MM.1S (cell line): ENCODE data around the gene AKAP13.

ENCODE experiments used
- DNase-seq: peaks from one replicate; pipeline ENCODE4 v3.0.0-alpha.2; 2015
- H2AFZ ChIP-seq: fragments of 300-600 bp; sonication (generic); 2 replicates; pipeline ENCODE4 v1.6.0; 2016; ENCODE audit warnings: antibody characterized with exemption, low read length
- H3F3A ChIP-seq: fragments of 300-600 bp; sonication (generic); 2 replicates; pipeline ENCODE4 v1.6.1; 2016; ENCODE audit warnings: mild to moderate bottlenecking, antibody characterized with exemption, low read length, moderate library complexity, mixed read lengths; ENCODE audit not compliant: insufficient read depth
- H3K27ac ChIP-seq: fragments of 300-600 bp; sonication (generic); 2 replicates; pipeline ENCODE4 v1.5.1; 2016; ENCODE audit warnings: mild to moderate bottlenecking, low read length
- H3K27me3 ChIP-seq: fragments of 300-600 bp; sonication (generic); replicated peaks from 2 replicates; pipeline ENCODE4 v1.6.0; 2016; ENCODE audit warnings: low read length; ENCODE audit not compliant: insufficient read depth
- H3K36me3 ChIP-seq: fragments of 300-600 bp; sonication (generic); replicated peaks from 2 replicates; pipeline ENCODE4 v1.6.1; 2016; ENCODE audit warnings: mild to moderate bottlenecking, low read length, mixed read lengths; ENCODE audit not compliant: insufficient read depth
- H3K4me1 ChIP-seq: fragments of 300-600 bp; sonication (generic); 2 replicates; pipeline ENCODE4 v1.6.1; 2016; ENCODE audit warnings: low read length, mixed read lengths
- H3K4me2 ChIP-seq: fragments of 300-600 bp; sonication (generic); 2 replicates; pipeline ENCODE4 v1.6.0; 2016; ENCODE audit warnings: low read depth, low read length
- H3K4me3 ChIP-seq: fragments of 300-600 bp; sonication (generic); 2 replicates; pipeline ENCODE4 v1.5.1; 2016; ENCODE audit warnings: low read length, mixed read lengths
- H3K79me2 ChIP-seq: fragments of 300-600 bp; sonication (generic); 2 replicates; pipeline ENCODE4 v1.6.1; 2016; ENCODE audit warnings: mixed run types, low read length, mixed read lengths
- H3K9ac ChIP-seq: fragments of 300-600 bp; sonication (generic); 2 replicates; pipeline ENCODE4 v1.6.1; 2016; ENCODE audit warnings: low read length, mixed read lengths
- H3K9me2 ChIP-seq: fragments of 300-600 bp; sonication (generic); replicated peaks from 2 replicates; pipeline ENCODE4 v1.6.1; 2016; ENCODE audit warnings: mild to moderate bottlenecking, low read length, mixed read lengths; ENCODE audit not compliant: insufficient read depth
- H3K9me3 ChIP-seq: fragments of 300-600 bp; sonication (generic); replicated peaks from 2 replicates; pipeline ENCODE4 v1.6.1; 2016; ENCODE audit warnings: mild to moderate bottlenecking, low read length, mixed read lengths; ENCODE audit not compliant: insufficient read depth
- H4K20me1 ChIP-seq: fragments of 300-600 bp; sonication (generic); 2 replicates; pipeline ENCODE4 v1.6.1; 2016; ENCODE audit warnings: mild to moderate bottlenecking, low read length, moderate library complexity, mixed read lengths; ENCODE audit not compliant: insufficient read depth
- EZH2 ChIP-seq: fragments of 300-600 bp; sonication (generic); optimal IDR thresholded peaks from 2 replicates; pipeline ENCODE3; 2017; ENCODE audit warnings: low read depth, mild to moderate bottlenecking, antibody characterized with exemption, low read length, mixed read lengths
- EZH2phosphoT487 ChIP-seq: fragments of 300-600 bp; sonication (generic); IDR thresholded peaks from 2 replicates; pipeline ENCODE4 v1.6.1; 2018; ENCODE audit warnings: antibody characterized with exemption, low read length
- TF ChIP-seq, protein P1 (sequence below): fragments of 300-600 bp; sonication (generic); IDR thresholded peaks from 2 replicates; pipeline ENCODE4 v1.5.1; 2016; ENCODE audit warnings: antibody characterized with exemption, low read length, mixed read lengths

Gene AKAP13

DNA sequence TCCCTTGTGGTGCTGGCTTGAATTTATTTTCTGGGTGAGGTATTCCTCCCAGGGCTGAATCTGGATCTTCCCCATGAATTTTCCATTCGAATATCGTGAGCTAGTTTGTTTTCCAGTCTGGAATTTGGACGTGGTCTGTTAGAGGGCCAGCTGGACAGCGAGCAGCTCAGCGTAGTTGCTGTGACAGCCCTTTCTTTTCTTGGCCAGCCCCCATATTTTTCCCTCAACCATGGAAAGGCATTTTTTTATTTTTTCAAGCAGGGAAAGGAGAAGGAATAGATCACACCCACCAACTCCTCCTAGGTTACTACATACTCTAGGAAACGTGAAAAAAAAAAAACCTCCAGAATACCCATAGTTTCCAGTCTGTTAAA is 262.3 kb downstream of the AKAP13 start:
- Histone ChIP-seq H3F3A (no peaks in the 10 kb centered on the region), H3K4me2 (no peak overlapping the region), H3K36me3 (no peaks in the 10 kb centered on the region; the same call in 1 of the 2 replicates), H3K79me2 (no peaks in the 10 kb centered on the region), H3K27ac (no peak overlapping the region), H3K4me1 (no peaks in the 10 kb centered on the region), H3K9ac (no peak overlapping the region), H3K9me3 (no peaks in the 10 kb centered on the region), H3K9me2 (no peaks in the 10 kb centered on the region), H3K4me3 (no peak overlapping the region), H3K27me3 (no peaks in the 10 kb centered on the region), H4K20me1 (no peaks in the 10 kb centered on the region), H2AFZ (no peak overlapping the region)
- DNase-seq = no peak
- TF ChIP-seq, protein P1, sequence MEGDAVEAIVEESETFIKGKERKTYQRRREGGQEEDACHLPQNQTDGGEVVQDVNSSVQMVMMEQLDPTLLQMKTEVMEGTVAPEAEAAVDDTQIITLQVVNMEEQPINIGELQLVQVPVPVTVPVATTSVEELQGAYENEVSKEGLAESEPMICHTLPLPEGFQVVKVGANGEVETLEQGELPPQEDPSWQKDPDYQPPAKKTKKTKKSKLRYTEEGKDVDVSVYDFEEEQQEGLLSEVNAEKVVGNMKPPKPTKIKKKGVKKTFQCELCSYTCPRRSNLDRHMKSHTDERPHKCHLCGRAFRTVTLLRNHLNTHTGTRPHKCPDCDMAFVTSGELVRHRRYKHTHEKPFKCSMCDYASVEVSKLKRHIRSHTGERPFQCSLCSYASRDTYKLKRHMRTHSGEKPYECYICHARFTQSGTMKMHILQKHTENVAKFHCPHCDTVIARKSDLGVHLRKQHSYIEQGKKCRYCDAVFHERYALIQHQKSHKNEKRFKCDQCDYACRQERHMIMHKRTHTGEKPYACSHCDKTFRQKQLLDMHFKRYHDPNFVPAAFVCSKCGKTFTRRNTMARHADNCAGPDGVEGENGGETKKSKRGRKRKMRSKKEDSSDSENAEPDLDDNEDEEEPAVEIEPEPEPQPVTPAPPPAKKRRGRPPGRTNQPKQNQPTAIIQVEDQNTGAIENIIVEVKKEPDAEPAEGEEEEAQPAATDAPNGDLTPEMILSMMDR = no peak
- TF ChIP-seq EZH2 (no peak), EZH2phosphoT487 (no peak)

DNA sequence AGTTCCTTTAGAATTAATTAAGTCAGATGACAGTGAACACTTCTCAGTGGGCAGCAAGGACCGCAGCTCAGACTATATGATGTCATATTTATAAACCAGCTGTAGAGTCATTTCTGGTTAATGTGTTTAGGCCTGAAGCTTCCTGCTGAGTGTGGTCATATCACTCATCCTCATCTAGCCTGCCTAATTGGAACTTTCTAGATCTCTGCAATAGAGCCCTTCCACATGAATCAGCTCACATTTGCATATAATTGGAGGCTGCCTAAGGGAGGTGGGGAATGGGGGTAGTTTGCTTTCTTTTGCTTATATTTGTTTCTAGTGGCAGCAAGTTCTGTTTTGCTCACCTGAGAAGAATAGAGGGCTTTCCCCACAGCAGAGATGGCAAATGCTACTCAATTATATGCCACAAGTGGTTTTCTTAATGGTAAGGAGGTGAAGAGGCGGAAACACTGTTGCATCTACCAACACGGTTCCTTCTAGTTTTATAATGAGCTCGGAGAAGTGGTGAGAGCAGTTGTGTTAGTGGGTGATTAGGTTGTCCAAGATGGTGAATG is 266.2 kb downstream of the AKAP13 start:
- no peaks in the 10 kb centered on the region for H3K27me3 ChIP-seq
- H3K9ac ChIP-seq = no peak overlapping the region
- no peak overlapping the region for H3K4me2 ChIP-seq
- no peaks in the 10 kb centered on the region for H3K9me2 ChIP-seq
- no peaks in the 10 kb centered on the region for H3K36me3 ChIP-seq
- no peak for TF ChIP-seq EZH2
- no peak for TF ChIP-seq EZH2phosphoT487
- TF ChIP-seq, protein P1 = no peak
- no peaks in the 10 kb centered on the region for H3K4me1 ChIP-seq
- no peaks in the 10 kb centered on the region for H3K9me3 ChIP-seq
- H2AFZ ChIP-seq = no peak overlapping the region
- H3F3A ChIP-seq = no peaks in the 10 kb centered on the region
- DNase-seq = no peak
- no peaks in the 10 kb centered on the region for H4K20me1 ChIP-seq
- no peaks in the 10 kb centered on the region for H3K79me2 ChIP-seq
- no peak overlapping the region for H3K27ac ChIP-seq
- H3K4me3 ChIP-seq = no peak overlapping the region

DNA sequence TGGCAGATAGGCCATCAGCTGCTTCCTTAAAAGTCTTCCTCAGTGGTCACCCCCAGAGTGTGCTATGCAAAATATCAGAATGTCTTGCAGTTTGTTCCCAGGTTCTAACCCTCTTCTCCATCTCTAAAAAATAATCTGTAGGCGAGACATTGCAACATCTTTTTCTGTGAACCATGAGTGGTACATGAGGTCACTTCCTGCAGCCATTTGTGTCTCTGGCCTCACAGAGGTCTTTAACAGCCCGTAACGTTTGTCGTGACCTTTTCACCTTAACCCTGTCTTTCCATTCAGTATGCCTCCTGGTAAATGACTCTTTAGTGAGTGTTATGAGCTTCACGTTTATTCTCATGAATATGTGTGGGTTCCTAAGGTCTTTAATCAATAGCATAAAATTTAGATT is 269.0 kb downstream of the AKAP13 start:
- DNase-seq = no peak
- H3K4me2 ChIP-seq = no peak overlapping the region
- no peak overlapping the region for H3K27ac ChIP-seq

More for the DNA sequence above, 269.0 kb downstream of the AKAP13 start:
- Histone ChIP-seq H3K9ac (no peak overlapping the region), H3K79me2 (no peaks in the 10 kb centered on the region), H3K4me1 (no peaks in the 10 kb centered on the region), H3F3A (no peaks in the 10 kb centered on the region), H2AFZ (no peak overlapping the region), H3K36me3 (no peaks in the 10 kb centered on the region), H3K9me2 (no peaks in the 10 kb centered on the region), H3K9me3 (no peaks in the 10 kb centered on the region), H3K4me3 (no peak overlapping the region), H3K27me3 (no peaks in the 10 kb centered on the region), H4K20me1 (no peaks in the 10 kb centered on the region)
- TF ChIP-seq EZH2phosphoT487 (no peak), EZH2 (no peak)
- TF ChIP-seq, protein P1 = no peak
